Posterior cingulate gyrus (tissue), 11 donors: ENCODE results near the gene PNMA8C.
A peak's percentile ranks its signal among the peaks of the same experiment; 100 is the strongest.

Experiments
- DNase-seq, 10 donors: peaks; one replicate each; pipeline versions ENCODE4 v3.0.0 to v3.0.0-alpha.2; 2020 to 2021; ENCODE audit warnings: mixed read lengths in 3 of 10
- intact Hi-C: fragments of 100-400 bp; cut with DNase I; formaldehyde crosslinking; loops from one replicate; pipeline ENCODE4 v1.15.1; 2023

The PNMA8C gene

GRCh38 chr19:46428239-46429135 lies at the start of gene PNMA8C:
PNMA8C (minus strand) TSS chr19:46428936; CDS start chr19:46428359, 577 bp downstream.
- intact Hi-C loops = loop anchor here (5.0 kb wide), 1 partner anchor 44 kb away; the partner anchor contains the start of gene PNMA8A
- DNase-seq = peak; percentile 83 to 98 (median 90)

- DNase-seq = no peak
- intact Hi-C loops = no loop called here
Observed at GRCh38 chr19:46475986-46476385, 47.2 kb upstream of the PNMA8C start.

GRCh38 chr19:46474211-46474610 lies 45.5 kb upstream of the PNMA8C start:
- no peak for DNase-seq
- intact Hi-C loops = loop anchor here (5.0 kb wide), 1 partner anchor 47 kb away; the partner anchor contains the start of gene PNMA8C

GRCh38 chr19:46472592-46472991 lies 43.9 kb upstream of the PNMA8C start:
- DNase-seq = peak in 1 of 10 donors; percentile 19
- intact Hi-C loops = loop anchor here (5.0 kb wide), 1 partner anchor 45 kb away; the partner anchor contains the start of gene PNMA8C

- DNase-seq = peak in 1 of 10 donors; percentile 38
Observed at GRCh38 chr19:46471811-46472543, 43.2 kb upstream of the PNMA8C start.

GRCh38 chr19:46471116-46471733 lies 42.5 kb upstream of the PNMA8C start, which contains the start of gene PNMA8A:
PNMA8A (minus strand) TSS chr19:46471563; CDS start chr19:46471035, 528 bp downstream.
- DNase-seq = peak; percentile 66 to 97 (median 84)

More at GRCh38 chr19:46471811-46472543, 43.2 kb upstream of the PNMA8C start:
- intact Hi-C loops = loop anchor here (5.0 kb wide), 1 partner anchor 45 kb away; the partner anchor contains the start of gene PNMA8C

GRCh38 chr19:46470376-46470775 lies 41.6 kb upstream of the PNMA8C start:
- intact Hi-C loops = loop anchor here (5.0 kb wide), 1 partner anchor 43 kb away; the partner anchor contains the start of gene PNMA8C
- DNase-seq = peak in 1 of 10 donors; percentile 61

More at GRCh38 chr19:46471116-46471733, 42.5 kb upstream of the PNMA8C start, which contains the start of gene PNMA8A:
- intact Hi-C loops = loop anchor here (5.0 kb wide), 1 partner anchor 44 kb away; the partner anchor contains the start of gene PNMA8C

DNA sequence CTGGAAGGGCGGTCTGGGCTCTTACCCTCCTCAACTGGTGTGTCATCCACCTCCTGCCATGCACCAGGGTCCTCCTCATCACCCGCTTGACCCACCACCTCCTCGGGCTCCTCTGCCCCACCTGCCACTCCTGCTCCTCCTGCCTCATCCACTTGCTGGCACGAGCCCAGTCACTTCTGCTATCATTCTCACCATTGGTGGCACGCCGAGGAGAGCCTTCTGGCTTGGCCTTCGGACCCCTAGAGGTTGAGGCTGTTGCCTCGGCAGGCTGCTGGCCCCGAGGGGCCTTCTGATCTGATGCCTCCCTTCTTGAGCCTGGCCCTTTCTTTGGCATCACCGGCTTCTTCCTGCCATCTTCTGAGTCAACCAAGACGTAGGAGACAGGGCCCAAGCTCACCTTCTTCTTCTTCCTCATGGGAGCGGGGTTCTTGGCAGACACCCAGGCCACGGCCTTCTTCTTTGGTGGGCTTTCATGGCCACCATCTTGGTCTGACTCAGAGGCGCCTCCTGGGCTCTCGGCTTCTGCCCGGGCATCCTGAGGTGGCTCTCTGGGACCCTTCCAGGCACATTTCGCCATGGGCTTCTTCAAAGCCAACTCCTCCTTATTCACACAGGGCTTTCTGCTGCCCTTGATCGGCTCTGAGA lies 40.9 kb upstream of the PNMA8C start:
- peak in 1 of 10 donors; percentile 85 for DNase-seq
- intact Hi-C loops = loop anchor here (5.0 kb wide), 1 partner anchor 42 kb away; the partner anchor contains the start of gene PNMA8C

DNA sequence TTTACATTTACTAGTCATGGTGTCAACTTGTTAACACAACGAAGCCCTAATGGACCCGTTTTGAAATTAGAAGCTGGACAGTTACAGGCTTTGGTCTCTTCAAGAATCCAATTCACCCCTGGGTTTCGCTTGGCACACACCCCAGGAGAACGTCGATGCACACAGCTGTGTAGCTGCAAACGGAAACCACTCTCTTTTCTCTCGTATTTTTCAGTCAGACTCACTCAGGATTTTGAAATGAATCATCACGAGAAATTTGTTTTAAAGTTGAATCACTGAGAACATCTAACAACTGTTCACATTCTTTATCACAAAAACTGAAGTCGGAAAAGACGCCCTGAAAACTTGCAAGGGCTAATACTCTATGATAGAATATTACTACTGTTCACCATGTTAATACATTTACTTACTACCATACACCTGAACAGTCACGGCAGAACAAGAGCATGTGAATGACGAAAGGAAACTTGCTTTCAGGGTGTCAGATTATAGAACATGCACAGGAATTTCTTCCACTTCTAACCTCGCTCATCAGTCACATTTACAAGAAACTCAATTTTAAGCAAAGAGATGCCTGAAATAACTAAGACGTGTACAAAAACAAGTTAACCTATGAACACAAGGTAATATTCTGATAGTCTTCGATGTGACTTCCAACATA lies 37.9 kb upstream of the PNMA8C start:
- intact Hi-C loops = no loop called here
- peak in 1 of 10 donors; percentile 58 for DNase-seq

DNA sequence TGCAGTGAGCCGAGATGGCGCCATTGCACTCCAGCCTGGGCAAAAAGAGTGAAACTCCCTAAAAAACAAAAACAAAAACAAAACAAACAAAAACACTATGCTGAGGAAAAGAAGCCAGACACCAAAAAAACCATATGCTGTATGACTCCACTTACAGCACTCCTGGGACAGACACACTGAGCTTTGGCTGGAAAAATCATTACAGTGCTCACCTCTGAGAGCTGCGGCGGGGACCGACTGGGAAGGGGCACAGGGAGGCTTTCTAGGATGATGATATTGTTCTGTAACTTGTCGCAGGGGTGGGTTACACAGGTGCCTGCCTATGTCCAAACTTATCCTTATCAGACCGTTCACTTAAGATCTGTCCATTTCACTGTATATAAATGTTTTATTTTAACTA lies 34.8 kb upstream of the PNMA8C start:
- DNase-seq = peak in 1 of 10 donors; percentile 37
- intact Hi-C loops = no loop called here

DNA sequence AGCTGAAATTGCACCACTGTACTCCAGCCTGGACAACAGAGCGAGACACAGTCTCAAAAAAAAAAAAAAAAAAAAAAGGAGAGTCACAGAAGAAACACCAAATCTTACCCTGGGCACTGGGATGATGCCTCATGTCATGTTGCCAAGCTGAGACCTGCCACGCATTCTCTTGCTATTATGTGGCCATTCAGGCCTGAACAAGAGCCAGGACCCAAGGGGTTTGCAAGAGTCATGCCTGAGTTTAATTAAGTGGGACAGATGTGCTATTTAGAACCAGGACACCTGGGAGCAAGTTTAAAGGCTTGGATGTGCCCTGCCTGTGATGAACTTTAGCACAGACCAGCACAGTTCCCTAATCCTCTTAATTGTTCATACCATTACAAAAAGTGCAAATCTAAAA lies 32.8 kb upstream of the PNMA8C start:
- peak in 1 of 10 donors; percentile 2 for DNase-seq
- intact Hi-C loops = no loop called here

- intact Hi-C loops = no loop called here
Observed at GRCh38 chr19:46460981-46461380, 32.2 kb upstream of the PNMA8C start.

GRCh38 chr19:46460055-46460454 lies 31.3 kb upstream of the PNMA8C start:
- no peak for DNase-seq
- intact Hi-C loops = no loop called here

More at GRCh38 chr19:46460981-46461380, 32.2 kb upstream of the PNMA8C start:
- DNase-seq = no peak

- DNase-seq = no peak
- intact Hi-C loops = no loop called here
Observed at GRCh38 chr19:46456930-46457329, 28.2 kb upstream of the PNMA8C start.

- intact Hi-C loops = no loop called here
- no peak for DNase-seq
Observed at GRCh38 chr19:46454244-46454643, 25.5 kb upstream of the PNMA8C start.

GRCh38 chr19:46453661-46454060 lies 24.9 kb upstream of the PNMA8C start:
- DNase-seq = no peak
- intact Hi-C loops = no loop called here

GRCh38 chr19:46452186-46452585 lies 23.4 kb upstream of the PNMA8C start:
- no peak for DNase-seq
- intact Hi-C loops = no loop called here

GRCh38 chr19:46451352-46451751 lies 22.6 kb upstream of the PNMA8C start:
- intact Hi-C loops = no loop called here
- DNase-seq = no peak

- intact Hi-C loops = no loop called here
Observed at GRCh38 chr19:46450737-46451136, 22.0 kb upstream of the PNMA8C start.

More at GRCh38 chr19:46450737-46451136, 22.0 kb upstream of the PNMA8C start:
- DNase-seq = no peak
